HCT116 (cell line): Measurements from ENCODE around the gene SEC31A. TPM values are rescaled to one million over a fixed set of nuclear protein-coding genes. Genes with fewer than 3 reads are reported as not detected.

Source experiments
- ATAC-seq: fragments of 200-7000 bp; cut with Tn5 transposase; 2 replicates; pipeline ENCODE4 v1.9.1; 2020; ENCODE audit warnings: mild to moderate bottlenecking, moderate library complexity
- BruUV-seq: library from RNA; stranded (reverse); fragments of 400-500 nt; replicated peaks from 2 replicates; lab custom pipeline; 2021; lab: Mats Ljungman, UMichigan
- CTCF ChIA-PET: fragments of 300-600 bp; sonication (Branson Sonifier 250); formaldehyde crosslinking; loops from one replicate; lab custom pipeline; 2021; ENCODE audit warnings: antibody characterized with exemption; lab: Charles Lee
- POLR2A ChIA-PET: fragments of 300-600, 350-600 bp; sonication (Branson Sonifier 250); formaldehyde crosslinking; loops from one replicate; lab custom pipeline; 2021; ENCODE audit warnings: antibody characterized with exemption; lab: Charles Lee
- RAD21 ChIA-PET, 2 experiments: fragments of 300-600 bp; sonication (Branson Sonifier 250); formaldehyde crosslinking; loops; one replicate each; lab custom pipeline; 2023; ENCODE audit warnings: low total read pairs in 2 of 2; ENCODE audit not compliant: uncharacterized antibody in 2 of 2, unreplicated experiment in 2 of 2, low non-redundant PET in 1 of 2; lab: Charles Lee
- DNase-seq: peaks from one replicate; pipeline ENCODE4 v3.0.0-alpha.2; 2010; ENCODE audit warnings: low read depth, low spot score
- H2AFZ ChIP-seq: fragments of 200-600 bp; shearing (Covaris generic), sonication (generic); 2 replicates; pipeline ENCODE4 v1.6.1; 2017; ENCODE audit warnings: low read depth, mixed run types, mixed read lengths, antibody characterized with exemption, low read length; ENCODE audit not compliant: poor library complexity, severe bottlenecking
- H3K27ac ChIP-seq: 2 replicates; pipeline ENCODE4 v1.5.1; 2012; ENCODE audit warnings: low read depth, low read length
- H3K27me3 ChIP-seq: fragments of 200-600 bp; sonication (generic); 2 replicates; pipeline ENCODE4 v1.6.1; 2016; ENCODE audit warnings: mixed run types, low read length, mixed read lengths; ENCODE audit not compliant: insufficient read depth
- H3K36me3 ChIP-seq, 2 experiments: fragments of 200-500 bp in 1 of 2; fragments of 200-600 bp in 1 of 2; sonication (Bioruptor generic) in 1 of 2; sonication (generic) in 1 of 2; 2 replicates each; pipeline versions ENCODE4 v1.5.1 to v1.6.1; 2014 to 2016; ENCODE audit warnings: low read length in 2 of 2, inconsistent platforms in 1 of 2, mixed read lengths in 1 of 2, mixed run types in 1 of 2; ENCODE audit not compliant: insufficient read depth in 2 of 2, control insufficient read depth in 1 of 2
- H3K4me1 ChIP-seq, 2 experiments: fragments of 200-600 bp in 1 of 2; sonication (generic) in 1 of 2; 2 replicates each; pipeline versions ENCODE4 v1.5.1 to v1.6.1; 2012 to 2017; ENCODE audit warnings: low read length in 2 of 2, inconsistent platforms in 1 of 2, mild to moderate bottlenecking in 1 of 2, mixed read lengths in 1 of 2, mixed run types in 1 of 2, moderate library complexity in 1 of 2; ENCODE audit not compliant: insufficient read depth in 2 of 2, control insufficient read depth in 1 of 2
- H3K4me2 ChIP-seq: fragments of 200-600 bp; sonication (generic); 2 replicates; pipeline ENCODE4 v1.6.1; 2017; ENCODE audit warnings: mixed run types, low read length, mixed read lengths
- H3K4me3 ChIP-seq, 2 experiments: fragments of 200-600 bp in 1 of 2; sonication (generic) in 1 of 2; replicated peaks in 1 of 2; 2 replicates each; pipeline ENCODE4 v1.5.1; 2011 to 2016; ENCODE audit warnings: low read length in 2 of 2, control low read depth in 1 of 2, low read depth in 1 of 2, mild to moderate bottlenecking in 1 of 2, mixed read lengths in 1 of 2, mixed run types in 1 of 2
- H3K79me2 ChIP-seq: fragments of 200-600 bp; sonication (generic); 2 replicates; pipeline ENCODE4 v1.6.1; 2017; ENCODE audit warnings: mild to moderate bottlenecking, mixed run types, low read length, moderate library complexity, mixed read lengths; ENCODE audit not compliant: insufficient read depth
- H3K9ac ChIP-seq: fragments of 200-600 bp; sonication (generic); 2 replicates; pipeline ENCODE4 v1.6.1; 2016; ENCODE audit warnings: low read length, mixed read lengths
- H3K9me2 ChIP-seq: fragments of 200-600 bp; sonication (generic), shearing (Covaris generic); 2 replicates; pipeline ENCODE4 v1.6.1; 2017; ENCODE audit warnings: mixed run types, mild to moderate bottlenecking, moderate library complexity; ENCODE audit not compliant: insufficient read depth
- H3K9me3 ChIP-seq, 2 experiments: fragments of 200-500 bp in 1 of 2; fragments of 200-600 bp in 1 of 2; sonication (Bioruptor generic) in 1 of 2; sonication (generic) in 1 of 2; 2 replicates each; pipeline ENCODE4 v1.6.1; 2014 to 2017; ENCODE audit warnings: low read length in 2 of 2, mixed read lengths in 2 of 2, inconsistent platforms in 1 of 2, low read depth in 1 of 2, mild to moderate bottlenecking in 1 of 2, mixed run types in 1 of 2, moderate library complexity in 1 of 2; ENCODE audit not compliant: control insufficient read depth in 1 of 2, insufficient read depth in 1 of 2
- H4K20me1 ChIP-seq: fragments of 200-600 bp; sonication (generic), shearing (Covaris generic); 2 replicates; pipeline ENCODE4 v1.6.1; 2017; ENCODE audit warnings: mixed run types, mild to moderate bottlenecking, moderate library complexity; ENCODE audit not compliant: insufficient read depth
- ATF3 ChIP-seq: IDR thresholded peaks from 2 replicates; pipeline ENCODE4 v1.6.1; 2012
- CEBPB ChIP-seq: IDR thresholded peaks from 2 replicates; pipeline ENCODE4 v1.6.1; 2012; ENCODE audit warnings: low read depth
- CTCF ChIP-seq, 3 experiments: fragments of 200-600 bp in 1 of 3; sonication (generic) in 1 of 3; IDR thresholded peaks in 2 of 3; conservative IDR thresholded peaks in 1 of 3; 2 replicates each; pipeline ENCODE4 v1.5.1; 2012 to 2017; ENCODE audit warnings: low read depth in 2 of 3, low read length in 2 of 3, antibody characterized with exemption in 1 of 3, borderline replicate concordance in 1 of 3, control low read depth in 1 of 3, mild to moderate bottlenecking in 1 of 3, mixed read lengths in 1 of 3, mixed run types in 1 of 3, moderate library complexity in 1 of 3; ENCODE audit not compliant: insufficient read depth in 1 of 3
- EGR1 ChIP-seq: IDR thresholded peaks from 2 replicates; pipeline ENCODE4 v1.6.1; 2012; ENCODE audit warnings: low read depth
- FOSL1 ChIP-seq: IDR thresholded peaks from 2 replicates; pipeline ENCODE4 v1.6.1; 2012; ENCODE audit warnings: low read depth
- JUND ChIP-seq: IDR thresholded peaks from 2 replicates; pipeline ENCODE4 v1.6.1; 2012
- MAX ChIP-seq: IDR thresholded peaks from 2 replicates; pipeline ENCODE4 v1.6.1; 2012
- RAD21 ChIP-seq: IDR thresholded peaks from 2 replicates; pipeline ENCODE4 v1.6.1; 2012; ENCODE audit warnings: low read depth, mild to moderate bottlenecking
- REST ChIP-seq: IDR thresholded peaks from 2 replicates; pipeline ENCODE4 v1.6.1; 2012; ENCODE audit warnings: low read depth
- SRF ChIP-seq: IDR thresholded peaks from 2 replicates; pipeline ENCODE4 v1.6.1; 2012; ENCODE audit warnings: low read depth
- YY1 ChIP-seq: IDR thresholded peaks from 2 replicates; pipeline ENCODE4 v1.6.1; 2011; ENCODE audit warnings: low read length, low read depth, moderate library complexity, mild to moderate bottlenecking; ENCODE audit not compliant: insufficient replicate concordance; ENCODE audit errors: extremely low read depth
- ZBTB33 ChIP-seq: IDR thresholded peaks from 2 replicates; pipeline ENCODE4 v1.6.1; 2011; ENCODE audit warnings: mild to moderate bottlenecking, low read length, moderate library complexity; ENCODE audit not compliant: insufficient replicate concordance; ENCODE audit errors: extremely low read depth
- ZFX ChIP-seq: fragments of 450-650 bp; IDR thresholded peaks from 2 replicates; pipeline ENCODE4 v1.6.1; 2017
- intact Hi-C: fragments of 100-400 bp; cut with micrococcal nuclease; formaldehyde crosslinking; loops from 2 replicates; pipeline ENCODE4 v1.10.0; 2022
- total RNA-seq: library from RNA; stranded (reverse); gene quantifications from one replicate; pipeline ENCODE4 v1.2.1, GENCODE V29; 2021; ENCODE audit not compliant: unreplicated experiment

The SEC31A gene
- total RNA-seq, 1 experiment from 2014 or later: 78.5 TPM

GRCh38 chr4:82787342-82787741 lies 103.6 kb downstream of the SEC31A start:
- 0 out of 4 replicates have a peak, but pooled peaks cover 0 to 5% of the 10 kb centered on the region in 2 experiments for H3K36me3 ChIP-seq
- H3K27ac ChIP-seq: no peak overlapping the region
- ChIA-PET CTCF (interaction anchor here (2.3 kb wide), 1 partner anchor 12 kb away, joined by 5 read pairs; the partner anchor contains the start of gene SCD5), POLR2A (no interaction called here), RAD21 (no interaction called here)
- ATAC-seq (no peak), DNase-seq (no peak)
- H3K9me3 ChIP-seq: no peaks in the 10 kb centered on the region
- H3K4me1 ChIP-seq: peaks cover 36 to 47% of the 10 kb centered on the region in 2 experiments
- no peak for TF ChIP-seq CTCF (IDR thresholded peaks at IDR 0.05 in 2 of 3, conservative IDR thresholded peaks at IDR 0.05 in 1 of 3; ENCODE audit: borderline replicate concordance in 1 of 3, insufficient read depth in 1 of 3, low read depth in 2 of 3, low read length in 2 of 3)
- TF ChIP-seq ZFX: no peak
- TF ChIP-seq REST: no peak
- TF ChIP-seq SRF: no peak
- no peak for TF ChIP-seq FOSL1
- no peak for TF ChIP-seq YY1
- TF ChIP-seq MAX: 0 out of 2 replicates have a peak, but pooled peaks have one; percentile 28
- TF ChIP-seq CEBPB: 0 out of 2 replicates have a peak, but pooled peaks have one; percentile 16
- TF ChIP-seq RAD21: no peak
- no peak for TF ChIP-seq JUND
- TF ChIP-seq ATF3: no peak
- TF ChIP-seq ZBTB33: no peak
- no peak for TF ChIP-seq EGR1
- H4K20me1 ChIP-seq: no peaks in the 10 kb centered on the region
- no peaks in the 10 kb centered on the region for H3K9me2 ChIP-seq
- BruUV-seq: no TSS peak
- H3K79me2 ChIP-seq: peaks cover 10% of the 10 kb centered on the region; the same call in 1 of the 2 replicates
- intact Hi-C loops: no loop called here
- H2AFZ ChIP-seq: no peak overlapping the region
- no peak overlapping the region for H3K9ac ChIP-seq
- H3K4me3 ChIP-seq: no peak overlapping the region
- no peak overlapping the region for H3K4me2 ChIP-seq
- H3K27me3 ChIP-seq: no peaks in the 10 kb centered on the region
